HepG2 (cell line): ENCODE measurements around the gene PDCD1LG2.

Source experiments
- CBFB ChIP-seq: sonication (generic); formaldehyde crosslinking; IDR thresholded peaks from 2 replicates; pipeline ENCODE4 v1.4.0; 2020; ENCODE audit warnings: missing genetic modification reagents
- NFIC ChIP-seq: IDR thresholded peaks from 2 replicates; pipeline ENCODE4 v1.6.1; 2012; ENCODE audit warnings: mild to moderate bottlenecking, low read length, inconsistent platforms
- RFX1 ChIP-seq: fragments of 450-650 bp; IDR thresholded peaks from 2 replicates; pipeline ENCODE4 v1.6.1; 2017
- RFX5 ChIP-seq: IDR thresholded peaks from 2 replicates; pipeline ENCODE4 v1.6.1; 2011; ENCODE audit warnings: low read depth, low read length, improper control_type of control experiment
- XRCC5 ChIP-seq: fragments of 200-400 bp; formaldehyde crosslinking; optimal IDR thresholded peaks from 2 replicates; pipeline ENCODE3; 2017; ENCODE audit warnings: mild to moderate bottlenecking, low read length
- ZNF501 ChIP-seq: sonication (generic); formaldehyde crosslinking; IDR thresholded peaks from 2 replicates; pipeline ENCODE4 v1.5.1; 2020; ENCODE audit warnings: mild to moderate bottlenecking, moderate library complexity, missing genetic modification reagents
- TF ChIP-seq, protein P1 (sequence below): sonication (generic); formaldehyde crosslinking; IDR thresholded peaks from one replicate; pipeline ENCODE4 v1.5.1; 2020; ENCODE audit warnings: mild to moderate bottlenecking, missing genetic modification reagents; ENCODE audit errors: not compliant biosample characterization
- TF ChIP-seq, protein P2 (sequence below): sonication (generic); formaldehyde crosslinking; IDR thresholded peaks from 2 replicates; pipeline ENCODE4 v1.9.0; 2021; ENCODE audit warnings: missing genetic modification reagents, borderline replicate concordance
- TF ChIP-seq, protein P3 (sequence below): sonication (generic); formaldehyde crosslinking; IDR thresholded peaks from 2 replicates; pipeline ENCODE4 v1.5.0; 2020; ENCODE audit warnings: missing genetic modification reagents
- TF ChIP-seq, protein P4 (sequence below): sonication (generic); formaldehyde crosslinking; IDR thresholded peaks from 2 replicates; pipeline ENCODE4 v1.5.0; 2020; ENCODE audit warnings: mild to moderate bottlenecking, missing genetic modification reagents, moderate library complexity

DNA sequence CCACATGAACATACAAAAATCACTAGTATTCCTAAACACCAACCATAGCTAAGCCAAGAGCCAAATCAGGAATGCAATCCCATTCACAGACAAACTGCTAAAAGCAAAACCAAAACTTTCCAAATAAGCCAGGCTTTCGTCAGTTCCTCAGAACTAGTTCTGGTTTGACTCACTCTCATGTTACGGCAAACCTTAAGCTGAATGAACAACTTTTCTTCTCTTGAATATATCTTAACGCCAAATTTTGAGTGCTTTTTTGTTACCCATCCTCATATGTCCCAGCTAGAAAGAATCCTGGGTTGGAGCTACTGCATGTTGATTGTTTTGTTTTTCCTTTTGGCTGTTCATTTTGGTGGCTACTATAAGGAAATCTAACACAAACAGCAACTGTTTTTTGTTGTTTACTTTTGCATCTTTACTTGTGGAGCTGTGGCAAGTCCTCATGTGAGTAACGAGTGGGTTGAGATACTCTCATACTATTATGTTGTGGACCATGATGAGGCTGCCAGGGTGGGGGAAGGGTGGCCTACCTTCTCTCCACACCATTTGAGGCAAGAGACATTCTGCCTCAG is at the start of gene PDCD1LG2:
- TF ChIP-seq ZNF501 (CRISPR knock-in tag) (no peak), NFIC (no peak), RFX1 (no peak), RFX5 (no peak), XRCC5 (no peak), CBFB (CRISPR knock-in tag) (no peak)
- TF ChIP-seq, protein P1, sequence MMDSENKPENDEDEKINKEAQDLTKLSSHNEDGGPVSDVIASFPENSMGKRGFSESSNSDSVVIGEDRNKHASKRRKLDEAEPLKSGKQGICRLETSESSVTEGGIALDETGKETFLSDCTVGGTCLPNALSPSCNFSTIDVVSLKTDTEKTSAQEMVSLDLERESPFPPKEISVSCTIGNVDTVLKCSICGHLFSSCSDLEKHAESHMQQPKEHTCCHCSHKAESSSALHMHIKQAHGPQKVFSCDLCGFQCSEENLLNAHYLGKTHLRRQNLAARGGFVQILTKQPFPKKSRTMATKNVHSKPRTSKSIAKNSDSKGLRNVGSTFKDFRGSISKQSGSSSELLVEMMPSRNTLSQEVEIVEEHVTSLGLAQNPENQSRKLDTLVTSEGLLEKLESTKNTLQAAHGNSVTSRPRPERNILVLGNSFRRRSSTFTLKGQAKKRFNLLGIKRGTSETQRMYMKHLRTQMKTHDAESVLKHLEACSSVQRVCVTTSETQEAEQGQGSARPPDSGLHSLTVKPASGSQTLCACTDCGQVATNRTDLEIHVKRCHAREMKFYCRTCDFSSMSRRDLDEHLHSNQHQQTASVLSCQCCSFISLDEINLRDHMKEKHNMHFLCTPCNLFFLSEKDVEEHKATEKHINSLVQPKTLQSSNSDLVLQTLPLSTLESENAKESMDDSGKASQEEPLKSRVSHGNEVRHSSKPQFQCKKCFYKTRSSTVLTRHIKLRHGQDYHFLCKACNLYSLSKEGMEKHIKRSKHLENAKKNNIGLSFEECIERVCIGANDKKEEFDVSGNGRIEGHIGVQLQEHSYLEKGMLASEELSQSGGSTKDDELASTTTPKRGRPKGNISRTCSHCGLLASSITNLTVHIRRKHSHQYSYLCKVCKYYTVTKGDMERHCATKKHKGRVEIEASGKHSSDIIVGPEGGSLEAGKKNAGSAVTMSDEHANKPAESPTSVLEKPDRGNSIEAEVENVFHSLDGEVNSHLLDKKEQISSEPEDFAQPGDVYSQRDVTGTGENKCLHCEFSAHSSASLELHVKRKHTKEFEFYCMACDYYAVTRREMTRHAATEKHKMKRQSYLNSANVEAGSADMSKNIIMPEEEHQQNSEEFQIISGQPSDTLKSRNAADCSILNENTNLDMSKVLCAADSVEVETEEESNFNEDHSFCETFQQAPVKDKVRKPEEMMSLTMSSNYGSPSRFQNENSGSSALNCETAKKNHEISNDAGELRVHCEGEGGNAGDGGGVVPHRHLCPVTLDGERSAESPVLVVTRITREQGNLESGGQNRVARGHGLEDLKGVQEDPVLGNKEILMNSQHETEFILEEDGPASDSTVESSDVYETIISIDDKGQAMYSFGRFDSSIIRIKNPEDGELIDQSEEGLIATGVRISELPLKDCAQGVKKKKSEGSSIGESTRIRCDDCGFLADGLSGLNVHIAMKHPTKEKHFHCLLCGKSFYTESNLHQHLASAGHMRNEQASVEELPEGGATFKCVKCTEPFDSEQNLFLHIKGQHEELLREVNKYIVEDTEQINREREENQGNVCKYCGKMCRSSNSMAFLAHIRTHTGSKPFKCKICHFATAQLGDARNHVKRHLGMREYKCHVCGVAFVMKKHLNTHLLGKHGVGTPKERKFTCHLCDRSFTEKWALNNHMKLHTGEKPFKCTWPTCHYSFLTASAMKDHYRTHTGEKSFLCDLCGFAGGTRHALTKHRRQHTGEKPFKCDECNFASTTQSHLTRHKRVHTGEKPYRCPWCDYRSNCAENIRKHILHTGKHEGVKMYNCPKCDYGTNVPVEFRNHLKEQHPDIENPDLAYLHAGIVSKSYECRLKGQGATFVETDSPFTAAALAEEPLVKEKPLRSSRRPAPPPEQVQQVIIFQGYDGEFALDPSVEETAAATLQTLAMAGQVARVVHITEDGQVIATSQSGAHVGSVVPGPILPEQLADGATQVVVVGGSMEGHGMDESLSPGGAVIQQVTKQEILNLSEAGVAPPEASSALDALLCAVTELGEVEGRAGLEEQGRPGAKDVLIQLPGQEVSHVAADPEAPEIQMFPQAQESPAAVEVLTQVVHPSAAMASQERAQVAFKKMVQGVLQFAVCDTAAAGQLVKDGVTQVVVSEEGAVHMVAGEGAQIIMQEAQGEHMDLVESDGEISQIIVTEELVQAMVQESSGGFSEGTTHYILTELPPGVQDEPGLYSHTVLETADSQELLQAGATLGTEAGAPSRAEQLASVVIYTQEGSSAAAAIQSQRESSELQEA (CRISPR knock-in tag), result no peak
- TF ChIP-seq, protein P2, sequence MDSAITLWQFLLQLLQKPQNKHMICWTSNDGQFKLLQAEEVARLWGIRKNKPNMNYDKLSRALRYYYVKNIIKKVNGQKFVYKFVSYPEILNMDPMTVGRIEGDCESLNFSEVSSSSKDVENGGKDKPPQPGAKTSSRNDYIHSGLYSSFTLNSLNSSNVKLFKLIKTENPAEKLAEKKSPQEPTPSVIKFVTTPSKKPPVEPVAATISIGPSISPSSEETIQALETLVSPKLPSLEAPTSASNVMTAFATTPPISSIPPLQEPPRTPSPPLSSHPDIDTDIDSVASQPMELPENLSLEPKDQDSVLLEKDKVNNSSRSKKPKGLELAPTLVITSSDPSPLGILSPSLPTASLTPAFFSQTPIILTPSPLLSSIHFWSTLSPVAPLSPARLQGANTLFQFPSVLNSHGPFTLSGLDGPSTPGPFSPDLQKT (CRISPR knock-in tag), result no peak
- TF ChIP-seq, protein P3, sequence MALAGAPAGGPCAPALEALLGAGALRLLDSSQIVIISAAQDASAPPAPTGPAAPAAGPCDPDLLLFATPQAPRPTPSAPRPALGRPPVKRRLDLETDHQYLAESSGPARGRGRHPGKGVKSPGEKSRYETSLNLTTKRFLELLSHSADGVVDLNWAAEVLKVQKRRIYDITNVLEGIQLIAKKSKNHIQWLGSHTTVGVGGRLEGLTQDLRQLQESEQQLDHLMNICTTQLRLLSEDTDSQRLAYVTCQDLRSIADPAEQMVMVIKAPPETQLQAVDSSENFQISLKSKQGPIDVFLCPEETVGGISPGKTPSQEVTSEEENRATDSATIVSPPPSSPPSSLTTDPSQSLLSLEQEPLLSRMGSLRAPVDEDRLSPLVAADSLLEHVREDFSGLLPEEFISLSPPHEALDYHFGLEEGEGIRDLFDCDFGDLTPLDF, result no peak
- TF ChIP-seq, protein P4, sequence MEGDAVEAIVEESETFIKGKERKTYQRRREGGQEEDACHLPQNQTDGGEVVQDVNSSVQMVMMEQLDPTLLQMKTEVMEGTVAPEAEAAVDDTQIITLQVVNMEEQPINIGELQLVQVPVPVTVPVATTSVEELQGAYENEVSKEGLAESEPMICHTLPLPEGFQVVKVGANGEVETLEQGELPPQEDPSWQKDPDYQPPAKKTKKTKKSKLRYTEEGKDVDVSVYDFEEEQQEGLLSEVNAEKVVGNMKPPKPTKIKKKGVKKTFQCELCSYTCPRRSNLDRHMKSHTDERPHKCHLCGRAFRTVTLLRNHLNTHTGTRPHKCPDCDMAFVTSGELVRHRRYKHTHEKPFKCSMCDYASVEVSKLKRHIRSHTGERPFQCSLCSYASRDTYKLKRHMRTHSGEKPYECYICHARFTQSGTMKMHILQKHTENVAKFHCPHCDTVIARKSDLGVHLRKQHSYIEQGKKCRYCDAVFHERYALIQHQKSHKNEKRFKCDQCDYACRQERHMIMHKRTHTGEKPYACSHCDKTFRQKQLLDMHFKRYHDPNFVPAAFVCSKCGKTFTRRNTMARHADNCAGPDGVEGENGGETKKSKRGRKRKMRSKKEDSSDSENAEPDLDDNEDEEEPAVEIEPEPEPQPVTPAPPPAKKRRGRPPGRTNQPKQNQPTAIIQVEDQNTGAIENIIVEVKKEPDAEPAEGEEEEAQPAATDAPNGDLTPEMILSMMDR (CRISPR knock-in tag), result no peak
